Panc1 (cell line): ENCODE measurements around the gene SMIM33. TPM values are rescaled to one million over a fixed set of nuclear protein-coding genes. Genes with fewer than 3 reads are reported as not detected.

Experiments used
- ATAC-seq: fragments of 200-7000 bp; cut with Tn5 transposase; 2 replicates; pipeline ENCODE4 v1.9.1; 2020; ENCODE audit warnings: mild to moderate bottlenecking, moderate library complexity
- BruUV-seq: library from RNA; stranded (reverse); fragments of 400-500 nt; replicated peaks from 2 replicates; lab custom pipeline; 2021; lab: Mats Ljungman, UMichigan
- CTCF ChIA-PET: fragments of 300-600 bp; sonication (Branson Sonifier 250); formaldehyde crosslinking; loops from one replicate; lab custom pipeline; 2022; ENCODE audit warnings: antibody characterized with exemption; lab: Charles Lee
- POLR2A ChIA-PET: fragments of 300-600 bp; sonication (Branson Sonifier 250); formaldehyde crosslinking; loops from one replicate; lab custom pipeline; 2022; ENCODE audit warnings: antibody characterized with exemption; lab: Charles Lee
- DNase-seq: peaks from one replicate; pipeline ENCODE4 v3.0.0-alpha.2; 2010; ENCODE audit warnings: low read depth, low spot score
- H3K27ac ChIP-seq: 2 replicates; pipeline ENCODE4 v1.5.1; 2011; ENCODE audit warnings: mild to moderate bottlenecking, low read length, inconsistent platforms
- H3K27me3 ChIP-seq: fragments of 200-500 bp; sonication (Bioruptor generic); 2 replicates; pipeline ENCODE4 v1.6.0; 2014; ENCODE audit warnings: low read length, inconsistent platforms; ENCODE audit not compliant: control insufficient read depth, insufficient read depth
- H3K36me3 ChIP-seq: fragments of 200-500 bp; sonication (Bioruptor generic); 2 replicates; pipeline ENCODE4 v1.5.1; 2014; ENCODE audit warnings: inconsistent platforms, mild to moderate bottlenecking, low read length, moderate library complexity; ENCODE audit not compliant: control insufficient read depth, insufficient read depth
- H3K4me1 ChIP-seq: 2 replicates; pipeline ENCODE4 v1.5.1; 2011; ENCODE audit warnings: inconsistent platforms, mild to moderate bottlenecking, low read length, moderate library complexity; ENCODE audit not compliant: control insufficient read depth, insufficient read depth
- H3K4me3 ChIP-seq, 2 experiments: 2 replicates each; pipeline ENCODE4 v1.5.1; 2011 to 2012; ENCODE audit warnings: low read depth in 2 of 2, low read length in 2 of 2, mild to moderate bottlenecking in 2 of 2, inconsistent platforms in 1 of 2, moderate library complexity in 1 of 2
- H3K9me3 ChIP-seq: fragments of 200-500 bp; sonication (Bioruptor generic); 2 replicates; pipeline ENCODE4 v1.5.1; 2014; ENCODE audit warnings: low read depth, mild to moderate bottlenecking, inconsistent platforms, low read length, moderate library complexity; ENCODE audit not compliant: control insufficient read depth, insufficient read depth
- CTCF ChIP-seq: fragments of 450-650 bp; IDR thresholded peaks from 2 replicates; pipeline ENCODE4 v1.5.1; 2017; ENCODE audit warnings: mild to moderate bottlenecking
- POLR2AphosphoS5 ChIP-seq: IDR thresholded peaks from 2 replicates; pipeline ENCODE4 v1.6.1; 2012; ENCODE audit warnings: mild to moderate bottlenecking, low read depth, low read length, moderate library complexity
- REST ChIP-seq, 2 experiments: IDR thresholded peaks; 2 replicates each; pipeline ENCODE4 v1.6.1; 2011 to 2012; ENCODE audit warnings: low read depth in 2 of 2, control low read depth in 1 of 2, low read length in 1 of 2, mild to moderate bottlenecking in 1 of 2, moderate library complexity in 1 of 2; ENCODE audit not compliant: insufficient read depth in 1 of 2
- SIN3A ChIP-seq: IDR thresholded peaks from 2 replicates; pipeline ENCODE4 v1.6.1; 2012; ENCODE audit warnings: low read depth, mild to moderate bottlenecking, low read length, moderate library complexity, borderline replicate concordance; ENCODE audit not compliant: insufficient read depth
- TCF7L2 ChIP-seq: IDR thresholded peaks from 2 replicates; pipeline ENCODE4 v1.6.1; 2011; ENCODE audit warnings: mild to moderate bottlenecking, low read depth, low read length, inconsistent platforms
- in situ Hi-C: cut with HindIII; loops from 2 replicates; pipeline ENCODE4 v1.10.0; 2016; ENCODE audit warnings: low sequenced_read_pairs, low pct_unique_long_range_greater_than_20kb
- intact Hi-C: fragments of 100-400 bp; cut with micrococcal nuclease; formaldehyde crosslinking; loops from one replicate; pipeline ENCODE4 v1.10.0; 2022; ENCODE audit not compliant: unreplicated experiment
- total RNA-seq: library from RNA; stranded (reverse); gene quantifications from one replicate; pipeline ENCODE4 v1.2.1, GENCODE V29; 2021; ENCODE audit not compliant: unreplicated experiment

SMIM33 gene
- total RNA-seq, 1 experiment from 2014 or later, result not detected

GRCh38 chr5:139443831-139444453 is 26.9 kb upstream of the SMIM33 start:
- H3K27ac ChIP-seq, result no peak overlapping the region
- ATAC-seq (no peak), DNase-seq (no peak)
- no TSS peak for BruUV-seq
- H3K9me3 ChIP-seq, result no peaks in the 10 kb centered on the region
- no peak overlapping the region for H3K4me3 ChIP-seq
- in situ Hi-C loops, result no loop called here
- H3K36me3 ChIP-seq, result no peaks in the 10 kb centered on the region
- H3K27me3 ChIP-seq, result no peaks in the 10 kb centered on the region; the same call in 1 of the 2 replicates
- intact Hi-C loops, result no loop called here
- POLR2A ChIA-PET, result no interaction called here
- CTCF ChIA-PET, result interaction anchor here (0.5 kb wide), 1 partner anchor 1101 kb away, joined by 3 read pairs; no protein-coding TSS in a partner anchor
- no peaks in the 10 kb centered on the region for H3K4me1 ChIP-seq
- TF ChIP-seq POLR2AphosphoS5, result no peak
- no peak for TF ChIP-seq TCF7L2
- no peak for TF ChIP-seq CTCF
- TF ChIP-seq SIN3A, result no peak
- TF ChIP-seq REST (IDR thresholded peaks at IDR 0.05; ENCODE audit: insufficient read depth in 1 of 2, low read depth in 2 of 2, low read length in 1 of 2), result no peak

GRCh38 chr5:139445325-139446170 is 25.3 kb upstream of the SMIM33 start:
- Histone ChIP-seq H3K27ac (no peak overlapping the region), H3K4me1 (no peaks in the 10 kb centered on the region), H3K36me3 (no peaks in the 10 kb centered on the region), H3K4me3 (no peak overlapping the region), H3K27me3 (no peaks in the 10 kb centered on the region; the same call in 1 of the 2 replicates), H3K9me3 (no peaks in the 10 kb centered on the region)
- ChIA-PET POLR2A (interaction anchor here (0.7 kb wide), 1 partner anchor 23 kb away, joined by 3 read pairs; no protein-coding TSS in a partner anchor), CTCF (no interaction called here)
- no TSS peak for BruUV-seq
- DNase-seq (no peak), ATAC-seq (0 out of 2 replicates have a peak, but pooled peaks have one; percentile 43)
- intact Hi-C loops (no loop called here), in situ Hi-C loops (no loop called here)
- TF ChIP-seq SIN3A, result no peak
- TF ChIP-seq POLR2AphosphoS5, result no peak
- TF ChIP-seq REST (IDR thresholded peaks at IDR 0.05; ENCODE audit: insufficient read depth in 1 of 2, low read depth in 2 of 2, low read length in 1 of 2), result no peak
- no peak for TF ChIP-seq TCF7L2
- TF ChIP-seq CTCF, result no peak
